Naive thymus-derived CD4-positive, alpha-beta T cell (primary cell): ENCODE data around the gene NFKBIA. TPM values are rescaled to one million over a fixed set of nuclear protein-coding genes. Genes with fewer than 3 reads are reported as not detected.
A peak's percentile ranks its signal among the peaks of the same experiment; 100 is the strongest.

Source experiments
- ATAC-seq: fragments of 150-1000 bp; cut with Tn5 transposase; 2 replicates; pipeline ENCODE4 v1.10.0; 2021; ENCODE audit warnings: mild to moderate bottlenecking, moderate library complexity
- CTCF ChIA-PET: fragments of 350-600 bp; sonication (Branson Sonifier 250); formaldehyde crosslinking; loops from one replicate; lab custom pipeline; 2021; ENCODE audit warnings: antibody characterized with exemption; lab: Charles Lee
- POLR2A ChIA-PET: fragments of 350-600 bp; sonication (Branson Sonifier 250); formaldehyde crosslinking; loops from one replicate; lab custom pipeline; 2021; ENCODE audit warnings: antibody characterized with exemption, inconsistent platforms; lab: Charles Lee
- DNase-seq, 9 donors: peaks; one replicate each; pipeline versions ENCODE4 v3.0.0 to v3.0.0-alpha.2; 2020 to 2022; ENCODE audit warnings: mixed read lengths in 1 of 9
- H3K27ac ChIP-seq: one replicate; pipeline ENCODE4 v1.7.0; 2013; ENCODE audit warnings: mild to moderate bottlenecking, low read depth, low read length, moderate library complexity
- H3K27me3 ChIP-seq, 2 donors: one replicate each; pipeline ENCODE4 v1.7.0; 2013; ENCODE audit warnings: low read length in 2 of 2, mild to moderate bottlenecking in 2 of 2, moderate library complexity in 2 of 2; ENCODE audit not compliant: control insufficient read depth in 2 of 2, insufficient read depth in 2 of 2
- H3K36me3 ChIP-seq, 3 experiments: 1 replicate in 2 of 3; 2 replicates in 1 of 3; pipeline ENCODE4 v1.7.0; 2013; ENCODE audit warnings: low read length in 3 of 3, mild to moderate bottlenecking in 3 of 3, moderate library complexity in 1 of 3; ENCODE audit not compliant: insufficient read depth in 3 of 3, control insufficient read depth in 2 of 3
- H3K4me1 ChIP-seq, 2 donors: one replicate each; pipeline ENCODE4 v1.7.0; 2013; ENCODE audit warnings: low read length in 2 of 2, mild to moderate bottlenecking in 2 of 2, moderate library complexity in 1 of 2; ENCODE audit not compliant: control insufficient read depth in 2 of 2, insufficient read depth in 2 of 2
- H3K4me3 ChIP-seq: 2 replicates; pipeline ENCODE4 v1.7.0; 2013; ENCODE audit warnings: mild to moderate bottlenecking, low read length
- H3K9me3 ChIP-seq, 3 experiments: 1 replicate in 2 of 3; 2 replicates in 1 of 3; pipeline ENCODE4 v1.7.0; 2013; ENCODE audit warnings: low read length in 3 of 3; ENCODE audit not compliant: control insufficient read depth in 2 of 3
- H3K27ac Mint-ChIP-seq, 9 donors: one replicate each; pipeline ENCODE4 v1.8.0; 2020 to 2022; ENCODE audit warnings: mixed read lengths in 9 of 9, mild to moderate bottlenecking in 8 of 9, moderate library complexity in 5 of 9, inconsistent platforms in 2 of 9
- H3K27me3 Mint-ChIP-seq, 5 donors: one replicate each; pipeline ENCODE4 v1.8.0; 2021 to 2022; ENCODE audit warnings: mixed read lengths in 5 of 5, mild to moderate bottlenecking in 1 of 5
- H3K36me3 Mint-ChIP-seq, 5 donors: one replicate each; pipeline ENCODE4 v1.8.0; 2020 to 2022; ENCODE audit warnings: mixed read lengths in 5 of 5, mild to moderate bottlenecking in 3 of 5, inconsistent platforms in 1 of 5
- H3K4me1 Mint-ChIP-seq, 7 donors: one replicate each; pipeline ENCODE4 v1.8.0; 2020 to 2022; ENCODE audit warnings: mixed read lengths in 7 of 7, mild to moderate bottlenecking in 3 of 7, inconsistent platforms in 1 of 7
- H3K4me3 Mint-ChIP-seq, 10 donors: one replicate each; pipeline ENCODE4 v1.8.0; 2020 to 2022; ENCODE audit warnings: mild to moderate bottlenecking in 10 of 10, mixed read lengths in 10 of 10, moderate library complexity in 6 of 10, inconsistent platforms in 2 of 10
- H3K9me3 Mint-ChIP-seq, 11 donors: one replicate each; pipeline ENCODE4 v1.8.0; 2020 to 2022; ENCODE audit warnings: mixed read lengths in 11 of 11, mild to moderate bottlenecking in 4 of 11, inconsistent platforms in 1 of 11, moderate library complexity in 1 of 11
- intact Hi-C, 2 donors: fragments of 100-400 bp; cut with micrococcal nuclease; formaldehyde crosslinking; loops; one replicate each; pipeline ENCODE4 v1.15.1; 2023
- polyA plus RNA-seq, 2 donors: library from polyadenylated mRNA; unstranded; fragments of 300-500 nt; fragmentation: Illumina TruSeq; gene quantifications; one replicate each; pipeline ENCODE4 v1.2.3, GENCODE V29; 2021
- total RNA-seq, 6 experiments: library from RNA in 5 of 6; stranded (reverse) in 5 of 6; gene quantifications; 1 replicate in 5 of 6; 2 replicates in 1 of 6; pipeline ENCODE4 v1.2.3 and lab custom pipeline; 2021 to 2026

The NFKBIA gene
- total and polyA plus RNA-seq, 7 experiments from 2014 or later, result 144 to 1,533 (median 246) TPM

DNA sequence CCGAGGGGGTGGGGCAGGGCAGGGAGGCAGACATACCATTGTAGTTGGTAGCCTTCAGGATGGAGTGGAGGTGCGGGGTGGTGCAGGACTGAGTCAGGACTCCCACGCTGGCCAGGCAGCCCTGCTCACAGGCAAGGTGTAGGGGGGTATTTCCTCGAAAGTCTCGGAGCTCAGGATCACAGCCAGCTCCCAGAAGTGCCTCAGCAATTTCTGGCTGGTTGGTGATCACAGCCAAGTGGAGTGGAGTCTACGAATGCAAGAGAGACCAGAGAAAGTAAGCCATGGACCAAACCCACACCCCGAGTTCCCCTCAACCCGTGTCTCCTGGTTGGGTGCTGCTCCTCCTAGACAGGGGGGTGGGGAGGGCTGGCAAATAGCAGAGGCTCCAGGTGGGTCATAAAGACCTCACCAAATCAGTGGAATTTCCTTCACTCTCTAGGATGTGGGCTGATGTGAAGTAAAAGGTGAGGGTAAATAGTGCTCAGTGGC is 1.4 kb downstream of the NFKBIA start:
- H3K4me1 ChIP-seq, result peaks cover 42 to 43% of the 10 kb centered on the region in 2 donors
- no peak for ATAC-seq
- CTCF ChIA-PET, result interaction anchor here (1.1 to 5.1 kb wide), 7 partner anchors 12 to 262 kb away, joined by 3 to 47 read pairs (median 8); partner anchors contain the start of gene PSMA6

DNA sequence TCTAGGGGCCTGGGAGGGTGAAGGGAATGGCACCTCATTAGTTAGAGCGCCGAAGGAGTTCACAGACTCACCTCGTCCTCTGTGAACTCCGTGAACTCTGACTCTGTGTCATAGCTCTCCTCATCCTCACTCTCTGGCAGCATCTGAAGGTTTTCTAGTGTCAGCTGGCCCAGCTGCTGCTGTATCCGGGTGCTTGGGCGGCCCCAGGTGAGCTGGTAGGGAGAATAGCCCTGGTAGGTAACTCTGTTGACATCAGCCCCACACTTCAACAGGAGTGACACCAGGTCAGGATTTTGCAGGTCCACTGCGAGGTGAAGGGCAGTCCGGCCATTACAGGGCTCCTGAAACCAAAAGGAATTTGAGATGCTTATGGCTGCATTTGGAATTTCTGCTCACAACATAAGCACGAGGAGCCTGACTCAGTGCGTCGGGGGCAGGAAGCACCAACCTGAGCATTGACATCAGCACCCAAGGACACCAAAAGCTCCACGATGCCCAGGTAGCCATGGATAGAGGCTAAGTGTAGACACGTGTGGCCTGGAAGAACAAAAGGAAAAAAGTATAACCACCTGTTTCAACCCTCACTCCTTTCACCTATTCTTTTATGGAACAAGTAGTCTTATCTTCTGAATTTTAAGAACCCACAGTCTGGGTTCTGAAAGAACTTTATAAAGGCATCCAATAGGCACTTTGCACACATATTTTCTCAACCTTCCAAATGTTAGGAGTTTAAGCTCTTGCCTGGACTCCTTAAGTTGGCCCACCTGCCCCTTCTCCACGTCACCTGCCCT is 2.0 kb downstream of the NFKBIA start:
- intact Hi-C loops, result loop anchor here (1.0 to 10.0 kb wide), 8 partner anchors 32 to 940 kb away; partner anchors contain the start of genes SNX6 (in 2 of the 2), BRMS1L (in 1 of the 2), CFL2 (in 1 of the 2) and EAPP (in 1 of the 2)
- ChIA-PET CTCF (interaction anchor here (1.0 to 5.1 kb wide), 6 partner anchors 12 to 262 kb away, joined by 3 to 47 read pairs (median 3); partner anchors contain the start of gene PSMA6), POLR2A (interaction anchor here (0.6 to 6.4 kb wide), 15 partner anchors 9 to 420 kb away, joined by 3 to 110 read pairs (median 16); partner anchors contain the start of genes FAM177A1, PPP2R3C, PRORP and PSMA6)
- Histone ChIP-seq H3K4me1 (peaks cover 42 to 43% of the 10 kb centered on the region in 2 donors), H3K36me3 (peaks cover 21 to 38% (median 31%) of the 10 kb centered on the region in 3 experiments), H3K27me3 (no peaks in the 10 kb centered on the region), H3K4me3 (peak overlapping the region; percentile 71), H3K27ac (peak overlapping the region; percentile 96), H3K9me3 (no peaks in the 10 kb centered on the region)
- H3K4me1 Mint-ChIP-seq, result peaks cover 31 to 77% (median 64%) of the 10 kb centered on the region in 7 donors
- DNase-seq (peak in 8 of 9 donors; percentile 46 to 59 (median 54)), ATAC-seq (no peak)
- H3K27ac Mint-ChIP-seq, result peak overlapping the region; percentile 95 to 99 (median 98)
- H3K9me3 Mint-ChIP-seq, result peaks cover 0 to 3% (median 0%) of the 10 kb centered on the region in 11 donors
- peaks cover 5 to 40% (median 33%) of the 10 kb centered on the region in 5 donors for H3K36me3 Mint-ChIP-seq
- peaks cover 0 to 2% (median 0%) of the 10 kb centered on the region in 5 donors for H3K27me3 Mint-ChIP-seq
- peak overlapping the region; percentile 92 to 96 (median 94) for H3K4me3 Mint-ChIP-seq

More for the DNA sequence above, 1.4 kb downstream of the NFKBIA start:
- H3K4me3 ChIP-seq, result peak overlapping the region; percentile 71
- peaks cover 0 to 3% (median 0%) of the 10 kb centered on the region in 11 donors for H3K9me3 Mint-ChIP-seq
- peak in 3 of 9 donors; percentile 30 to 67 (median 59) for DNase-seq
- intact Hi-C loops, result loop anchor here (2.0 to 10.0 kb wide), 7 partner anchors 32 to 941 kb away; partner anchors contain the start of genes BRMS1L (in 1 of the 2), CFL2 (in 1 of the 2), EAPP (in 1 of the 2) and MBIP (in 1 of the 2)
- peaks cover 21 to 38% (median 31%) of the 10 kb centered on the region in 3 experiments for H3K36me3 ChIP-seq
- peak overlapping the region; percentile 92 to 96 (median 94) for H3K4me3 Mint-ChIP-seq
- H3K4me1 Mint-ChIP-seq, result peaks cover 31 to 74% (median 61%) of the 10 kb centered on the region in 7 donors
- H3K27ac ChIP-seq, result peak overlapping the region; percentile 96
- H3K9me3 ChIP-seq, result no peaks in the 10 kb centered on the region
- no peaks in the 10 kb centered on the region for H3K27me3 ChIP-seq
- H3K27ac Mint-ChIP-seq, result peak overlapping the region; percentile 95 to 99 (median 98)
- POLR2A ChIA-PET, result interaction anchor here (0.7 to 6.4 kb wide), 32 partner anchors 10 to 849 kb away, joined by 3 to 110 read pairs (median 7); partner anchors contain the start of genes FAM177A1, PPP2R3C, PRORP and PSMA6
- peaks cover 0 to 2% (median 0%) of the 10 kb centered on the region in 5 donors for H3K27me3 Mint-ChIP-seq
- H3K36me3 Mint-ChIP-seq, result peaks cover 5 to 40% (median 31%) of the 10 kb centered on the region in 5 donors

DNA sequence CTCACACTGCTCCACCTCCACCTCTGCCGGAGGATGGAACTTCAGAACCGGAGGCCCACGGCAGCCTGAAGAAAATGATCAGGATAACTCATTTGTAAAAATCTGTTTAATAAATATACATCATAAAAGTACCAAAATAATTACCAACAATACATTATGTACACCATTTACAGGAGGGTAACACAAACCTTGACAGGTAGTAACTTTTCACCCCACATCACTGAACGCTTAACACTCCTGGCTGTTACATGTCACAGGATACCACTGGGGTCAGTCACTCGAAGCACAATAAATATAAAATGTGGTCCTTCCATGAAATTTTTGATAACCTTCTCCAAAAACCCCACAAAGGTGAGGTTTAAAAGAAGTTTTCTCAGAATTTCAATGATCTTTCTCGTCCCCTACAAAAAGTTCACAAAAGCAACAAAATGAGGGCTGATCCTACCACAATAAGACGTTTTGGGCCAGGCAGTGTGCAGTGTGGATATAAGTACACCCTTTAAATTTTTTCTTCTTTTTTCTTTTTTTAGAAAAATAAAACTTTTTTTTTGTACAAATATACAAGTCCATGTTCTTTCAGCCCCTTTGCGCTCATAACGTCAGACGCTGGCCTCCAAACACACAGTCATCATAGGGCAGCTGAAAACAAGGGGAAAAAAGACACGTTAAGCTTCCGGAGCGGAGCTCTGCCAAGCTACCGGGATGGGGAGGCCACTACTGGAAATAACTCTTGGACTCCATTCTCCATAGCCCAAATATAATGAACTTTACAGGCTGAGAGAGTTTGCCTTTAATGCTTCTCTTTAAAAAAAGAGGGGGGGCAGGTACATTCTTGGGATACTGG is 2.9 kb downstream of the NFKBIA start:
- H3K27me3 Mint-ChIP-seq, result peaks cover 0 to 2% (median 0%) of the 10 kb centered on the region in 5 donors
- no peak for ATAC-seq
- Histone ChIP-seq H3K36me3 (peaks cover 21 to 38% (median 31%) of the 10 kb centered on the region in 3 experiments), H3K4me1 (peaks cover 42 to 43% of the 10 kb centered on the region in 2 donors), H3K4me3 (peak overlapping the region; percentile 71), H3K9me3 (no peaks in the 10 kb centered on the region), H3K27ac (peak overlapping the region; percentile 96), H3K27me3 (no peaks in the 10 kb centered on the region)
- peaks cover 31 to 75% (median 62%) of the 10 kb centered on the region in 7 donors for H3K4me1 Mint-ChIP-seq
- DNase-seq, result peak in 1 of 9 donors; percentile 17
- ChIA-PET CTCF (interaction anchor here (0.6 to 5.1 kb wide), 7 partner anchors 13 to 1077 kb away, joined by 3 to 47 read pairs (median 3); partner anchors contain the start of gene PSMA6), POLR2A (interaction anchor here (0.9 to 6.4 kb wide), 15 partner anchors 8 to 419 kb away, joined by 3 to 110 read pairs (median 5); partner anchors contain the start of genes FAM177A1, PPP2R3C, PRORP and PSMA6)
- H3K4me3 Mint-ChIP-seq, result peak overlapping the region; percentile 92 to 96 (median 94)
- H3K36me3 Mint-ChIP-seq, result peaks cover 5 to 40% (median 35%) of the 10 kb centered on the region in 5 donors
- peak overlapping the region; percentile 95 to 99 (median 98) for H3K27ac Mint-ChIP-seq
- peaks cover 0 to 3% (median 0%) of the 10 kb centered on the region in 11 donors for H3K9me3 Mint-ChIP-seq
- intact Hi-C loops, result loop anchor here (1.0 to 10.0 kb wide), 8 partner anchors 31 to 939 kb away; partner anchors contain the start of genes SNX6 (in 2 of the 2), BRMS1L (in 1 of the 2), CFL2 (in 1 of the 2) and EAPP (in 1 of the 2)

DNA sequence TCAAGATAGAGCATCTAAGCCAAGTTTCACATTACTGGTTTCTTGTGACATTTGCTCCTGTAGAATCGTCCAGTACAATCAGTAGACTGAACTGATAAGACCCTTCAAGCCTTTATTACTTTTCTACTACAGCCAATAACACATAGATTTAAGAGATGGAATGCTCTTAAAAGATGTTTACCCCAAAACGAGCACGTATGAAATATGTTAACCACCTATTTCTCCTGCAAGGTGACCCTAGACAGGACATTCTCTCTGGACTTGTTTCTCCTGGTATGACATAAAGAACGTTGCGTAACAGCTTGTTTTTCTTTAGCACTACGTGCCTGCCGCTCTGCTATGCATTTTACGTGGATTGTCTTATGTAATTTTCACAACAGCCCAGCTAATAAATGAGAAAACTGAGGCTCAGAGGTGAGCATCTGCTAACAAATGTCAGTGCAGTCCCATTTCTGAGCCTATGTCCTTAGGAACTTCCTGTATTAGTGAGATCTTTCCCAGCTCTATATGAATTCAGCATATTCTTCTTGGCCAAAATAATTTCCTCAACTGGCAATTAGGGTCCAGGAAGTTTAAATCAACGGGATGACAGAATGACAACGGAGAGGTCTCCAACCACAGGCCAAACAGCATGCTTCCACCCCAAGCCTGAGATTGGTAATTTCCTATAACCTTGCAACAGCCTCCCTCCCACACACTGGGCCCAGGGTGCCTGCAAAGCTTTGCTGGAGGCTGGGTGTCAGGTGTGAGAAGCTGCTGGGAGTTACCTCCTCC is 3.7 kb downstream of the NFKBIA start:
- DNase-seq, result peak in 7 of 9 donors; percentile 21 to 62 (median 41)
- CTCF ChIA-PET, result interaction anchor here (1.0 kb wide), 1 partner anchor 21 kb away, joined by 3 read pairs; no protein-coding TSS in a partner anchor

More for the DNA sequence above, 3.7 kb downstream of the NFKBIA start:
- intact Hi-C loops, result loop anchor here (5.0 to 10.0 kb wide), 6 partner anchors 426 to 939 kb away; partner anchors contain the start of genes BRMS1L (in 1 of the 2), CFL2 (in 1 of the 2), EAPP (in 1 of the 2) and MBIP (in 1 of the 2)
- Mint-ChIP-seq H3K36me3 (peaks cover 5 to 40% (median 35%) of the 10 kb centered on the region in 5 donors), H3K4me1 (peaks cover 27 to 67% (median 54%) of the 10 kb centered on the region in 7 donors), H3K4me3 (peak overlapping the region; percentile 92 to 96 (median 94)), H3K27ac (peak overlapping the region; percentile 78 to 99 (median 98)), H3K27me3 (peaks cover 0 to 2% (median 0%) of the 10 kb centered on the region in 5 donors), H3K9me3 (peaks cover 0 to 3% (median 0%) of the 10 kb centered on the region in 11 donors)
- Histone ChIP-seq H3K36me3 (peaks cover 21 to 38% (median 31%) of the 10 kb centered on the region in 3 experiments), H3K27ac (peak overlapping the region; percentile 96), H3K27me3 (no peaks in the 10 kb centered on the region), H3K4me1 (peaks cover 36 to 41% of the 10 kb centered on the region in 2 donors), H3K4me3 (peak overlapping the region; percentile 71), H3K9me3 (no peaks in the 10 kb centered on the region)
- ATAC-seq, result no peak
- POLR2A ChIA-PET, result interaction anchor here (0.7 to 6.4 kb wide), 11 partner anchors 14 to 418 kb away, joined by 3 to 103 read pairs (median 5); partner anchors contain the start of genes PPP2R3C, PRORP, PSMA6 and SRP54
